ENCODE results near the gene TRMT1L. TPM values are rescaled to one million over a fixed set of nuclear protein-coding genes. Genes with fewer than 3 reads are reported as not detected.

Gene TRMT1L
- total RNA-seq, 1 donor from 2014 or later = 13.5 TPM

- no peaks in the 10 kb centered on the region for H3K4me1 Mint-ChIP-seq (ENCODE audit: low read depth, unreplicated experiment)
These were observed 69.0 kb downstream of the TRMT1L start for GRCh38 chr1:185087746-185088145.

GRCh38 chr1:185087101-185087500, 69.7 kb downstream of the TRMT1L start:
- no peak for TF ChIP-seq CTCF (IDR thresholded peaks at IDR 0.05; ENCODE audit: partially characterized antibody, unreplicated experiment)
- H3K36me3 Mint-ChIP-seq (ENCODE audit: unreplicated experiment) = peaks cover 4% of the 10 kb centered on the region
- no peak overlapping the region for H3K27ac Mint-ChIP-seq (ENCODE audit: unreplicated experiment)

More at GRCh38 chr1:185087746-185088145, 69.0 kb downstream of the TRMT1L start:
- Mint-ChIP-seq H3K9me3 (ENCODE audit: unreplicated experiment) (no peaks in the 10 kb centered on the region), H3K27me3 (ENCODE audit: unreplicated experiment) (no peaks in the 10 kb centered on the region), H3K27ac (ENCODE audit: unreplicated experiment) (no peak overlapping the region), H3K4me3 (ENCODE audit: unreplicated experiment) (no peak overlapping the region), H3K36me3 (ENCODE audit: unreplicated experiment) (peaks cover 4% of the 10 kb centered on the region)
- TF ChIP-seq CTCF (IDR thresholded peaks at IDR 0.05; ENCODE audit: partially characterized antibody, unreplicated experiment) = no peak
- DNase-seq = no peak

GRCh38 chr1:185083818-185084217, 72.9 kb downstream of the TRMT1L start:
- no peak overlapping the region for H3K4me3 Mint-ChIP-seq (ENCODE audit: unreplicated experiment)
- H3K27ac Mint-ChIP-seq (ENCODE audit: unreplicated experiment) = no peak overlapping the region

More at GRCh38 chr1:185087101-185087500, 69.7 kb downstream of the TRMT1L start:
- Mint-ChIP-seq H3K4me3 (ENCODE audit: unreplicated experiment) (no peak overlapping the region), H3K4me1 (ENCODE audit: low read depth, unreplicated experiment) (no peaks in the 10 kb centered on the region), H3K9me3 (ENCODE audit: unreplicated experiment) (no peaks in the 10 kb centered on the region), H3K27me3 (ENCODE audit: unreplicated experiment) (no peaks in the 10 kb centered on the region)
- no peak for DNase-seq

GRCh38 chr1:185080422-185080821, 76.3 kb downstream of the TRMT1L start:
- Mint-ChIP-seq H3K9me3 (ENCODE audit: unreplicated experiment) (no peaks in the 10 kb centered on the region), H3K4me1 (ENCODE audit: low read depth, unreplicated experiment) (peaks cover 2% of the 10 kb centered on the region), H3K27me3 (ENCODE audit: unreplicated experiment) (no peaks in the 10 kb centered on the region), H3K27ac (ENCODE audit: unreplicated experiment) (no peak overlapping the region), H3K4me3 (ENCODE audit: unreplicated experiment) (no peak overlapping the region), H3K36me3 (ENCODE audit: unreplicated experiment) (no peaks in the 10 kb centered on the region)
- DNase-seq = no peak
- TF ChIP-seq CTCF (IDR thresholded peaks at IDR 0.05; ENCODE audit: partially characterized antibody, unreplicated experiment) = no peak

More at GRCh38 chr1:185083818-185084217, 72.9 kb downstream of the TRMT1L start:
- H3K27me3 Mint-ChIP-seq (ENCODE audit: unreplicated experiment) = no peaks in the 10 kb centered on the region
- H3K36me3 Mint-ChIP-seq (ENCODE audit: unreplicated experiment) = peaks cover 4% of the 10 kb centered on the region
- TF ChIP-seq CTCF (IDR thresholded peaks at IDR 0.05; ENCODE audit: partially characterized antibody, unreplicated experiment) = no peak
- no peaks in the 10 kb centered on the region for H3K9me3 Mint-ChIP-seq (ENCODE audit: unreplicated experiment)
- H3K4me1 Mint-ChIP-seq (ENCODE audit: low read depth, unreplicated experiment) = peaks cover 2% of the 10 kb centered on the region
- DNase-seq = no peak

GRCh38 chr1:185077374-185077773, 79.4 kb downstream of the TRMT1L start:
- no peak for DNase-seq
- Mint-ChIP-seq H3K9me3 (ENCODE audit: unreplicated experiment) (no peaks in the 10 kb centered on the region), H3K4me3 (ENCODE audit: unreplicated experiment) (no peak overlapping the region), H3K27me3 (ENCODE audit: unreplicated experiment) (no peaks in the 10 kb centered on the region), H3K4me1 (ENCODE audit: low read depth, unreplicated experiment) (peaks cover 8% of the 10 kb centered on the region), H3K27ac (ENCODE audit: unreplicated experiment) (no peak overlapping the region), H3K36me3 (ENCODE audit: unreplicated experiment) (no peaks in the 10 kb centered on the region)
- no peak for TF ChIP-seq CTCF (IDR thresholded peaks at IDR 0.05; ENCODE audit: partially characterized antibody, unreplicated experiment)
